CD4-positive, alpha-beta memory T cell (primary cell): ENCODE measurements around the gene GPRC5C. TPM values are rescaled to one million over a fixed set of nuclear protein-coding genes. Genes with fewer than 3 reads are reported as not detected.

ENCODE experiments used
- CTCF ChIA-PET: fragments of 350-600 bp; sonication (Branson Sonifier 250); formaldehyde crosslinking; loops from one replicate; lab custom pipeline; 2021; ENCODE audit warnings: inconsistent platforms; ENCODE audit not compliant: partially characterized antibody; lab: Charles Lee
- POLR2A ChIA-PET: fragments of 350-600 bp; sonication (Branson Sonifier 250); formaldehyde crosslinking; loops from one replicate; lab custom pipeline; 2021; ENCODE audit not compliant: partially characterized antibody; lab: Charles Lee
- DNase-seq, 5 donors: peaks; one replicate each; pipeline versions ENCODE4 v3.0.0 to v3.0.0-alpha.2; 2020 to 2022; ENCODE audit warnings: mixed read lengths in 1 of 5
- H3K27ac ChIP-seq: one replicate; pipeline ENCODE4 v1.7.0; 2013; ENCODE audit warnings: low read depth, low read length
- H3K27me3 ChIP-seq: 2 replicates; pipeline ENCODE4 v1.7.0; 2013; ENCODE audit warnings: mild to moderate bottlenecking, low read length, moderate library complexity; ENCODE audit not compliant: insufficient read depth
- H3K36me3 ChIP-seq: 2 replicates; pipeline ENCODE4 v1.7.0; 2013; ENCODE audit warnings: mild to moderate bottlenecking, low read length, moderate library complexity; ENCODE audit not compliant: insufficient read depth
- H3K4me1 ChIP-seq: 2 replicates; pipeline ENCODE4 v1.7.0; 2013; ENCODE audit warnings: mild to moderate bottlenecking, low read length, moderate library complexity; ENCODE audit not compliant: insufficient read depth
- H3K4me3 ChIP-seq, 2 donors: one replicate each; pipeline ENCODE4 v1.7.0; 2013; ENCODE audit warnings: low read length in 2 of 2, mild to moderate bottlenecking in 1 of 2
- H3K9me3 ChIP-seq, 2 donors: one replicate each; pipeline ENCODE4 v1.7.0; 2013; ENCODE audit warnings: low read length in 2 of 2, control low read depth in 1 of 2; ENCODE audit not compliant: control insufficient read depth in 1 of 2
- H3K27ac Mint-ChIP-seq, 7 donors: one replicate each; pipeline ENCODE4 v1.8.0; 2020 to 2021; ENCODE audit warnings: mixed read lengths in 7 of 7, mild to moderate bottlenecking in 6 of 7, inconsistent platforms in 3 of 7, moderate library complexity in 3 of 7
- H3K27me3 Mint-ChIP-seq, 2 donors: one replicate each; pipeline ENCODE4 v1.8.0; 2020 to 2021; ENCODE audit warnings: mixed read lengths in 2 of 2
- H3K36me3 Mint-ChIP-seq, 2 donors: one replicate each; pipeline ENCODE4 v1.8.0; 2020 to 2021; ENCODE audit warnings: mixed read lengths in 2 of 2, inconsistent platforms in 1 of 2, mild to moderate bottlenecking in 1 of 2
- H3K4me1 Mint-ChIP-seq, 4 donors: one replicate each; pipeline ENCODE4 v1.8.0; 2020 to 2021; ENCODE audit warnings: mixed read lengths in 4 of 4, mild to moderate bottlenecking in 1 of 4
- H3K4me3 Mint-ChIP-seq, 8 donors: one replicate each; pipeline ENCODE4 v1.8.0; 2020 to 2021; ENCODE audit warnings: mixed read lengths in 8 of 8, mild to moderate bottlenecking in 7 of 8, moderate library complexity in 6 of 8, inconsistent platforms in 3 of 8
- H3K9me3 Mint-ChIP-seq, 8 donors: one replicate each; pipeline ENCODE4 v1.8.0; 2020 to 2021; ENCODE audit warnings: mixed read lengths in 8 of 8, mild to moderate bottlenecking in 5 of 8, inconsistent platforms in 3 of 8, moderate library complexity in 1 of 8
- intact Hi-C: fragments of 100-400 bp; cut with micrococcal nuclease; formaldehyde crosslinking; loops from one replicate; pipeline ENCODE4 v1.15.1; 2023
- polyA plus RNA-seq, 2 donors: library from polyadenylated mRNA; unstranded; fragments of 300-500 nt; fragmentation: Illumina TruSeq; gene quantifications; one replicate each; pipeline ENCODE4 v1.2.3, GENCODE V29; 2021
- total RNA-seq, 2 experiments: library from RNA; stranded (reverse); gene quantifications; one replicate each; pipeline ENCODE4 v1.2.3, GENCODE V29; 2021

GPRC5C gene
- total and polyA plus RNA-seq, 4 experiments from 2014 or later, result not detected

DNA sequence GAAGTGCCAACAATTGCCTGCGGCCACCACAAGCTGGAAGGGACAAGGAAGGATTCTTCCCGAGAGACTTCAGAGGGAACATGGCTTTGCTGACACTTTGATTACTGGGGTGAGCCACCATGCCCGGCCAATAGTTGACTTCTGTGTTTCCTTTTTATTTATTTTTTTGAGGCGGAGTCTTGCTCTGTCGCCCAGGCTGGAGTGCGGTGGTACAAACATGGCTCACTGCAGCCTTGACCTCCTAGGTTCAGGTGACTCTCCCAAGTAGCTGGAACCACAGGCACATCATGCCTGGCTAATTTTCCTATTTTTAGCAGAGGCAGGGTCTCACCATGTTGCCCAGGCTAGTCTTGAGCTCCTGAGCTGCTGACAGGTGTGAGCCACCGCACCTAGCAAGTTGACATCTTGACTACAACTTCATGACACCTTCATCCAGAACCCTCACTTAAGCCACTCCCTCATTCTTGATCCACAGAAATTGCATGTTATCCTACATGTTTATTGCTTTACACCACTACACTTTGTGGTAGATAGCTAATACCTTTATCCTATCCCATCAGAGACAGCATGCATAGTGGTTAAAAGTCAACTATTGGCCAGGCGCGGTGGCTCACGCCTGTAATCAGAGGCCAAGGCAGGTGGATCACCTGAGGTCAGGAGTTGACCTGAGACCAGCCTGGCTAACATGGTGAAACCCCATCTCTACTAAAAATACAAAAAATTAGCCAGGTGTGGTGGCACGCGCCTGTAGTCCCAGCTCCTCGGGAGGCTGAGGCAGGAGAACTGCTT lies 16.1 kb upstream of the GPRC5C start:
- Mint-ChIP-seq H3K4me3 (no peak overlapping the region), H3K36me3 (no peaks in the 10 kb centered on the region), H3K9me3 (peaks cover 0 to under 1% (median 0%) of the 10 kb centered on the region in 8 donors), H3K27ac (no peak overlapping the region), H3K27me3 (peaks cover 9 to 13% of the 10 kb centered on the region in 2 donors), H3K4me1 (peaks cover 0 to 1% (median 0%) of the 10 kb centered on the region in 4 donors)
- DNase-seq, result no peak
- Histone ChIP-seq H3K4me1 (no peaks in the 10 kb centered on the region), H3K4me3 (no peak overlapping the region), H3K9me3 (no peaks in the 10 kb centered on the region), H3K27ac (no peak overlapping the region), H3K36me3 (no peaks in the 10 kb centered on the region), H3K27me3 (no peaks in the 10 kb centered on the region)
- intact Hi-C loops, result no loop called here
- ChIA-PET CTCF (no interaction called here), POLR2A (no interaction called here)

DNA sequence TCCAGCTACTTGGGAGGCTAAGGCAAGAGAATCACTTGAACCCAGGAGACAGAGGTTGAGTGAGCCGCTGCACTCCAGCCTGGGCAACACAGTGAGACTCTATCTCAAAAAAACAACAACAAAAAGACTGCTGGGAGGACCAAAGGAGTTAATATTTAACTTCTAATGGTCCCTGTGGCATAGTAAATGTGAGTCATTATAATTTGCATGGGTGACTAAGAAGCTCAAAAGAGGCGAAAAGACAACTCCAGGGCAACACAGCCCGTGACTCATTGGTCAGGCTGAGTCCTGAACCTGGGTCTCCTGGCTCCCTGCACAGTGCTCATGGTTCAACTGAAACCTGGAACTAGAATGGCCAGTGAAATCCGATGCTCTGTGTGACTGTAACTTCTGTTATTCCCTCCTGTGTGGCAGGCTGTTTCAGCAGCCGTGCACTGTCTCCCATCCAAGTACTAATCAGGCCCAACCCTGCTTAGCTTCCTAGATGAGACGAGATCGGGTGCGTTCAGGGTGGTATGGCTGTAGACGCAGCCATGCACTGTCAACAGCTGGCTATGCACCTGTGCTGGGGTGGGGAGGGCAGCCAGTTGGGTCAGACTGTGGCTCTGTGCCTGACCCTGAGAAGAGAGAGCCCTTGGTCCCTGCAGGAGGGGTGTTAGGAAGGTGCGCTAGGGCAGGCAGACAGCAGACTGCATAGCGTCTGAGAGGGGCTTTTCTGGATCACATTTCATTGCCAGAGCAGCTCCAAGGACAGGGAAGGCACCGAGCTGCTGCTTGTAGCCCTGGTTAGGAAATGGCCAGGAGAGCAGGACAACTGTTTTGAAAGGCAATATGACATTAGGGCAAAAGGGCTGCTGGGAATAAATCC lies 14.5 kb upstream of the GPRC5C start:
- H3K4me3 Mint-ChIP-seq, result no peak overlapping the region
- H3K27ac Mint-ChIP-seq, result no peak overlapping the region
- no peak for DNase-seq
- peaks cover 5 to 16% of the 10 kb centered on the region in 2 donors for H3K27me3 Mint-ChIP-seq
- ChIA-PET CTCF (no interaction called here), POLR2A (no interaction called here)
- H3K27me3 ChIP-seq, result no peaks in the 10 kb centered on the region
- H3K4me1 Mint-ChIP-seq, result peaks cover 0 to 1% (median 0%) of the 10 kb centered on the region in 4 donors
- H3K4me3 ChIP-seq, result no peak overlapping the region
- no peaks in the 10 kb centered on the region for H3K36me3 ChIP-seq
- H3K36me3 Mint-ChIP-seq, result no peaks in the 10 kb centered on the region
- no peaks in the 10 kb centered on the region for H3K4me1 ChIP-seq
- peaks cover 0 to 2% (median 0%) of the 10 kb centered on the region in 8 donors for H3K9me3 Mint-ChIP-seq
- no peak overlapping the region for H3K27ac ChIP-seq
- no peaks in the 10 kb centered on the region for H3K9me3 ChIP-seq
- intact Hi-C loops, result no loop called here

DNA sequence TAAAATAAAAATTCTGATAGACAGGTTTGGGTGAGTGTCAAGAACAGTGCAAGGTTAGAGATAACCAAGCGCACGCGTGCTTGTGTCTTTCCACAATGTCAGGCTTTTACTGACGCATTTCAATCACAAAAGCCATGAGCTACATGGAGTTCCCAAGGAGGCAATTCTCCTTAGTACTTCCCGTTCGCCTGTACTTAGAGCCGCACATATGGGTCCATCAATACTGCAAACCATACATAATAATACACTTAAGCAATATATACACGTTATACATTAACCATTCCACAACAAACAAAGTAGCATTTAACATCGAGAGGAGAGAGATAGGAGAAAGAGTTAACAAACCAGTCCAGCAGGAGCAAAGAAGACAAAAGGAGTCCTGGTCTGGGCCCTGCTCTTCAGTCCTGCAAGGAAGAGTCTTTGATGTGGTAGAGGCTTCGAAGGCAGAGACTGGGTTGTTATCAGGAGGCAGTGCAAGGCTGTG lies 11.9 kb upstream of the GPRC5C start:
- Mint-ChIP-seq H3K9me3 (peaks cover 0 to 4% (median 0%) of the 10 kb centered on the region in 8 donors), H3K27me3 (peaks cover 3 to 14% of the 10 kb centered on the region in 2 donors), H3K36me3 (no peaks in the 10 kb centered on the region), H3K4me3 (no peak overlapping the region), H3K4me1 (no peaks in the 10 kb centered on the region), H3K27ac (no peak overlapping the region)
- Histone ChIP-seq H3K36me3 (no peaks in the 10 kb centered on the region), H3K27ac (no peak overlapping the region), H3K27me3 (no peaks in the 10 kb centered on the region), H3K9me3 (no peaks in the 10 kb centered on the region), H3K4me3 (no peak overlapping the region), H3K4me1 (no peaks in the 10 kb centered on the region)
- intact Hi-C loops, result no loop called here
- POLR2A ChIA-PET, result no interaction called here
- DNase-seq, result no peak
- CTCF ChIA-PET, result no interaction called here

DNA sequence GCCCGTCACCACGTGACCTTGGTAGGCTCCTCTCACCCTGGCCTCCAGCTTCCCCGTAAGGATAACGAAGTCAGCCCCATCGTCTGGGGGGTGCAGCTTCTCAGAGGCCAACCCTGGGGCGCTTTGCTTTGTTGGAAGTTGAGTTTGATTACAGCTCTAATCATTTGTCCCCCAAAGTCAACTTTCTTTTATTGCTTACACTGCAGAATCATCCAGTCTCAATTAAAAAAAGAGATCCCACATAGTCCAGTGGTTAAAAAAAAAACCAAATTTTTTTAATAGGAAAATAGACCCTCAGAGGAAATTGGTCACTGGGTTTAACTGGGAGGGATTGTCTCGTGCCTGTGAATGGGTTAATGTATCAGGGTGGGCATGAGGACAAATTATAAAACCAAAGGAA lies 7.8 kb upstream of the GPRC5C start:
- Histone ChIP-seq H3K9me3 (no peaks in the 10 kb centered on the region), H3K27ac (no peak overlapping the region), H3K27me3 (no peaks in the 10 kb centered on the region), H3K36me3 (no peaks in the 10 kb centered on the region), H3K4me3 (no peak overlapping the region), H3K4me1 (no peaks in the 10 kb centered on the region)
- intact Hi-C loops, result no loop called here
- peaks cover 10 to 21% of the 10 kb centered on the region in 2 donors for H3K27me3 Mint-ChIP-seq
- DNase-seq, result no peak
- ChIA-PET CTCF (interaction anchor here (1.0 to 2.4 kb wide), 4 partner anchors 33 to 56 kb away, joined by 3 to 6 read pairs (median 4); no protein-coding TSS in a partner anchor), POLR2A (no interaction called here)
- no peaks in the 10 kb centered on the region for H3K4me1 Mint-ChIP-seq
- H3K36me3 Mint-ChIP-seq, result no peaks in the 10 kb centered on the region
- peaks cover 0 to 4% (median 0%) of the 10 kb centered on the region in 8 donors for H3K9me3 Mint-ChIP-seq
- H3K27ac Mint-ChIP-seq, result no peak overlapping the region
- no peak overlapping the region for H3K4me3 Mint-ChIP-seq

DNA sequence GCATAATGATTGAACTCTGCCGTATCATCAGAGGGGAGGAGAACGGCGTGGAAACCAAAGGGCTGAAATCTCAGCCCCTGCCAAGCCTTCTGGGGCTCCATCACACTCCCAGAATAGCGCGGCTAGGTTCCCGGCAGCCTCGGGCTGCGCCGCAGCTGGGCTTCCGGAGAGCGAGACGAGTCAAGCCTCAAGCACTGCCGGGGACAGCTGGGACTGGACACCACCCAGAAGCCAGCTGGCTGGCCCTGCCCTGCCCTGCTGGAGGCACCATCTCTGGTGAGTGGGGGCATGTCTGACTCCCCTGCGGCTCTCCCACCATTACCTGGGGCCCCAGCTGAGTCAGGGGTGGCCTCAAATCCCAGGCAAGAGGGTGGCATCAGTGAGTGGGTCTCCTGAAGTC lies 7.2 kb upstream of the GPRC5C start:
- no peak overlapping the region for H3K27ac Mint-ChIP-seq
- POLR2A ChIA-PET, result no interaction called here
- H3K27me3 ChIP-seq, result no peaks in the 10 kb centered on the region

DNA sequence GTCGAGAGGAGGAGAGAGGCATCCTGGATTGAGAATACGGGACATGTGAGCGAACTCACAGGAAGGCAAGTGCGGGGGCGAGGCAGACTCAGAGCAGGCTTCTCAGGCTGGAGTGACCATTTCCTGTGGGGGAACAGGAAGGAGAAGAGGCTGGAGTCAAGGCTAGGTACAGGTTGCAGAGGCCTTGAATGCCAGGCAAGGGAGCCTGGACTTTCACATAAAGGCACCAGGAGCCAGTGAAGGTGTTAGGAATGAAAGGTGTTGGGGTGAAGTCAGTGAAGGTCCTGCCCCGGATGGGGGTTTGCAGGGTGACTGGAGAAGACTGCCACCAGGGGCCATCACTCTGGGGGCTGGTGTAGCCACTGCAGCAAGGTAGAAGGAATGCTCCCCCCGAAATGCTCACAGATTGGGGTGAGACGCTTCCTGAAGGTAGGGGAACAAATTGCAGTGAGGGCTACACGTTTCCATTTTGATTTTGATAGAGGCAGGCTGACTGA lies 5.3 kb upstream of the GPRC5C start:
- H3K27me3 ChIP-seq, result peaks cover 11% of the 10 kb centered on the region
- intact Hi-C loops, result no loop called here
- H3K27me3 Mint-ChIP-seq, result peaks cover 24 to 29% of the 10 kb centered on the region in 2 donors

More for the DNA sequence above, 7.2 kb upstream of the GPRC5C start:
- H3K9me3 Mint-ChIP-seq, result peaks cover 0 to 4% (median 0%) of the 10 kb centered on the region in 8 donors
- CTCF ChIA-PET, result interaction anchor here (1.4 to 2.4 kb wide), 2 partner anchors 34 to 45 kb away, joined by 3 to 6 read pairs; no protein-coding TSS in a partner anchor
- H3K4me1 ChIP-seq, result no peaks in the 10 kb centered on the region
- no peak for DNase-seq
- H3K4me1 Mint-ChIP-seq, result no peaks in the 10 kb centered on the region
- H3K4me3 ChIP-seq, result no peak overlapping the region
- peaks cover 12 to 23% of the 10 kb centered on the region in 2 donors for H3K27me3 Mint-ChIP-seq
- H3K4me3 Mint-ChIP-seq, result no peak overlapping the region
- no peaks in the 10 kb centered on the region for H3K9me3 ChIP-seq
- no peaks in the 10 kb centered on the region for H3K36me3 Mint-ChIP-seq
- H3K36me3 ChIP-seq, result no peaks in the 10 kb centered on the region
- intact Hi-C loops, result no loop called here
- no peak overlapping the region for H3K27ac ChIP-seq

More for the DNA sequence above, 5.3 kb upstream of the GPRC5C start:
- Histone ChIP-seq H3K9me3 (no peaks in the 10 kb centered on the region), H3K4me1 (peaks cover 8% of the 10 kb centered on the region), H3K36me3 (no peaks in the 10 kb centered on the region), H3K27ac (no peak overlapping the region), H3K4me3 (no peak overlapping the region)
- DNase-seq, result no peak
- Mint-ChIP-seq H3K9me3 (peaks cover 0 to 4% (median 0%) of the 10 kb centered on the region in 8 donors), H3K4me3 (no peak overlapping the region), H3K27ac (peak overlapping the region in 1 of 7 donors; percentile 60), H3K4me1 (peaks cover 0 to 14% (median 8%) of the 10 kb centered on the region in 4 donors), H3K36me3 (no peaks in the 10 kb centered on the region)
- POLR2A ChIA-PET, result no interaction called here
- CTCF ChIA-PET, result no interaction called here
